Limb (tissue), 2 donors: Measurements from ENCODE around the gene AGAP1.
A peak's percentile ranks its signal among the peaks of the same experiment; 100 is the strongest.

ENCODE experiments used
- DNase-seq, 2 donors: peaks; one replicate each; pipeline ENCODE4 v3.0.0-alpha.2; 2016; ENCODE audit errors: extremely low spot score in 2 of 2

Gene AGAP1

GRCh38 chr2:235493775-235494715, at the start of gene AGAP1:
Gene AGAP1 (plus strand): TSS chr2:235494043.
- DNase-seq: peak; percentile 89 to 94

- DNase-seq: no peak
Measured at GRCh38 chr2:235444101-235444597, 49.7 kb upstream of the AGAP1 start.

- DNase-seq: no peak
Measured at GRCh38 chr2:235445116-235445515, 48.7 kb upstream of the AGAP1 start.

- no peak for DNase-seq
Measured at GRCh38 chr2:235446082-235446481, 47.8 kb upstream of the AGAP1 start.

- DNase-seq: no peak
Measured at GRCh38 chr2:235447210-235447609, 46.6 kb upstream of the AGAP1 start.

- no peak for DNase-seq
Measured at GRCh38 chr2:235449568-235449967, 44.3 kb upstream of the AGAP1 start.

- no peak for DNase-seq
Measured at GRCh38 chr2:235453605-235454151, 40.2 kb upstream of the AGAP1 start.

- no peak for DNase-seq
Measured at GRCh38 chr2:235458839-235459273, 35.0 kb upstream of the AGAP1 start.

GRCh38 chr2:235460548-235461047, 33.2 kb upstream of the AGAP1 start:
- DNase-seq: no peak

GRCh38 chr2:235461763-235462414, 32.0 kb upstream of the AGAP1 start:
- no peak for DNase-seq

- no peak for DNase-seq
Measured at GRCh38 chr2:235462415-235462790, 31.4 kb upstream of the AGAP1 start.

GRCh38 chr2:235463893-235464292, 29.9 kb upstream of the AGAP1 start:
- peak in 1 of 2 donors; percentile 40 for DNase-seq

GRCh38 chr2:235467588-235467987, 26.3 kb upstream of the AGAP1 start:
- DNase-seq: no peak

- peak in 1 of 2 donors; percentile 12 for DNase-seq
Measured at GRCh38 chr2:235468978-235469655, 24.7 kb upstream of the AGAP1 start.

GRCh38 chr2:235471186-235471747, 22.6 kb upstream of the AGAP1 start:
- no peak for DNase-seq

GRCh38 chr2:235472443-235472842, 21.4 kb upstream of the AGAP1 start:
- DNase-seq: no peak

GRCh38 chr2:235478609-235479008, 15.2 kb upstream of the AGAP1 start:
- no peak for DNase-seq

- no peak for DNase-seq
Measured at GRCh38 chr2:235479604-235480003, 14.2 kb upstream of the AGAP1 start.

- no peak for DNase-seq
Measured at GRCh38 chr2:235480614-235481013, 13.2 kb upstream of the AGAP1 start.

- DNase-seq: no peak
Measured at GRCh38 chr2:235483313-235483712, 10.5 kb upstream of the AGAP1 start.

- DNase-seq: no peak
Measured at GRCh38 chr2:235485362-235485761, 8.5 kb upstream of the AGAP1 start.
